ENCODE measurements around the gene ATP2B2. TPM values are rescaled to one million over a fixed set of nuclear protein-coding genes. Genes with fewer than 3 reads are reported as not detected.

Gene ATP2B2
- total and polyA plus RNA-seq, 10 of the 15 experiments (the other 5 are each of a cell fraction or from before 2014, with no cell fraction given), result 0.04 TPM; not detected in 9

DNA sequence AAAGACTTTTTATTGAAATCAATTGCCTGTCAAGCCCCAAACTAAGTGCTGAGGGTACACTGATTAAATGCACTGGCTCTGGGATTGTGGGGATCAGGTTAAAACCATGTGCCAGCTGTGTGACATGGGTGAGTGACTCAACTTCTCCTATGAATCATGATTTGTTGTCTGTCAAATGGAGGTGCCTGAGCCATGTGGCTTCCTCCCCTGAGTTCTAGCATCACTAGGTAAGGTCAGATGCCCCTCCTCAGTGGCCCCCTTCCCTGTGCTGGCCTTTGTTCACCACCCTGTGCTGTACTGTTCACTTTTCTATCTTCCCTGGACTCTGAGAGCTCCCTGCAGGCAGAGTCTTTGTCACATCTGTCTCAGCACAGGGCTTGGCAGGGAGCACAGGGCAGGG, 43.6 kb upstream of the ATP2B2 start (continued):
- no peak for TF ChIP-seq ZNF274 (IDR thresholded peaks at IDR 0.05; ENCODE audit: insufficient read depth, insufficient read length)
- TF ChIP-seq, protein P1, sequence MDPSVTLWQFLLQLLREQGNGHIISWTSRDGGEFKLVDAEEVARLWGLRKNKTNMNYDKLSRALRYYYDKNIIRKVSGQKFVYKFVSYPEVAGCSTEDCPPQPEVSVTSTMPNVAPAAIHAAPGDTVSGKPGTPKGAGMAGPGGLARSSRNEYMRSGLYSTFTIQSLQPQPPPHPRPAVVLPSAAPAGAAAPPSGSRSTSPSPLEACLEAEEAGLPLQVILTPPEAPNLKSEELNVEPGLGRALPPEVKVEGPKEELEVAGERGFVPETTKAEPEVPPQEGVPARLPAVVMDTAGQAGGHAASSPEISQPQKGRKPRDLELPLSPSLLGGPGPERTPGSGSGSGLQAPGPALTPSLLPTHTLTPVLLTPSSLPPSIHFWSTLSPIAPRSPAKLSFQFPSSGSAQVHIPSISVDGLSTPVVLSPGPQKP (IDR thresholded peaks at IDR 0.05; ENCODE audit: low read depth, low read length), result no peak
- TF ChIP-seq FOXK2 (IDR thresholded peaks at IDR 0.05), result no peak
- TF ChIP-seq ZNF207 (IDR thresholded peaks at IDR 0.05; ENCODE audit: borderline replicate concordance), result no peak
- no peak for TF ChIP-seq NR2F1 (conservative IDR thresholded peaks at IDR 0.05)
- no peak for TF ChIP-seq GABPA (IDR thresholded peaks at IDR 0.05; ENCODE audit: low read depth)
- TF ChIP-seq CBFB (IDR thresholded peaks at IDR 0.05; ENCODE audit: low read depth), result no peak
- TF ChIP-seq SMARCA5 (IDR thresholded peaks at IDR 0.05), result no peak
- no peak for TF ChIP-seq PML (IDR thresholded peaks at IDR 0.05; ENCODE audit: low read length)
- TF ChIP-seq SUPT20H (IDR thresholded peaks at IDR 0.05; ENCODE audit: borderline replicate concordance, control insufficient read depth, low read depth, low read length), result no peak
- TF ChIP-seq, protein P2, sequence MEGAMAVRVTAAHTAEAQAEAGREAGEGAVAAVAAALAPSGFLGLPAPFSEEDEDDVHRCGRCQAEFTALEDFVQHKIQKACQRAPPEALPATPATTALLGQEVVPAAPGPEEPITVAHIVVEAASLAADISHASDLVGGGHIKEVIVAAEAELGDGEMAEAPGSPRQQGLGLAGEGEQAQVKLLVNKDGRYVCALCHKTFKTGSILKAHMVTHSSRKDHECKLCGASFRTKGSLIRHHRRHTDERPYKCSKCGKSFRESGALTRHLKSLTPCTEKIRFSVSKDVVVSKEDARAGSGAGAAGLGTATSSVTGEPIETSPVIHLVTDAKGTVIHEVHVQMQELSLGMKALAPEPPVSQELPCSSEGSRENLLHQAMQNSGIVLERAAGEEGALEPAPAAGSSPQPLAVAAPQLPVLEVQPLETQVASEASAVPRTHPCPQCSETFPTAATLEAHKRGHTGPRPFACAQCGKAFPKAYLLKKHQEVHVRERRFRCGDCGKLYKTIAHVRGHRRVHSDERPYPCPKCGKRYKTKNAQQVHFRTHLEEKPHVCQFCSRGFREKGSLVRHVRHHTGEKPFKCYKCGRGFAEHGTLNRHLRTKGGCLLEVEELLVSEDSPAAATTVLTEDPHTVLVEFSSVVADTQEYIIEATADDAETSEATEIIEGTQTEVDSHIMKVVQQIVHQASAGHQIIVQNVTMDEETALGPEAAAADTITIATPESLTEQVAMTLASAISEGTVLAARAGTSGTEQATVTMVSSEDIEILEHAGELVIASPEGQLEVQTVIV (IDR thresholded peaks at IDR 0.05; ENCODE audit: borderline replicate concordance, partially characterized antibody), result no peak
- TF ChIP-seq CHD4 (IDR thresholded peaks at IDR 0.05), result no peak
- no peak for TF ChIP-seq POLR2A (IDR thresholded peaks at IDR 0.05; ENCODE audit: low read depth, low read length)
